ENCODE measurements around the gene LRRC36.
A peak's percentile ranks its signal among the peaks of the same experiment; 100 is the strongest.

The LRRC36 gene

DNA sequence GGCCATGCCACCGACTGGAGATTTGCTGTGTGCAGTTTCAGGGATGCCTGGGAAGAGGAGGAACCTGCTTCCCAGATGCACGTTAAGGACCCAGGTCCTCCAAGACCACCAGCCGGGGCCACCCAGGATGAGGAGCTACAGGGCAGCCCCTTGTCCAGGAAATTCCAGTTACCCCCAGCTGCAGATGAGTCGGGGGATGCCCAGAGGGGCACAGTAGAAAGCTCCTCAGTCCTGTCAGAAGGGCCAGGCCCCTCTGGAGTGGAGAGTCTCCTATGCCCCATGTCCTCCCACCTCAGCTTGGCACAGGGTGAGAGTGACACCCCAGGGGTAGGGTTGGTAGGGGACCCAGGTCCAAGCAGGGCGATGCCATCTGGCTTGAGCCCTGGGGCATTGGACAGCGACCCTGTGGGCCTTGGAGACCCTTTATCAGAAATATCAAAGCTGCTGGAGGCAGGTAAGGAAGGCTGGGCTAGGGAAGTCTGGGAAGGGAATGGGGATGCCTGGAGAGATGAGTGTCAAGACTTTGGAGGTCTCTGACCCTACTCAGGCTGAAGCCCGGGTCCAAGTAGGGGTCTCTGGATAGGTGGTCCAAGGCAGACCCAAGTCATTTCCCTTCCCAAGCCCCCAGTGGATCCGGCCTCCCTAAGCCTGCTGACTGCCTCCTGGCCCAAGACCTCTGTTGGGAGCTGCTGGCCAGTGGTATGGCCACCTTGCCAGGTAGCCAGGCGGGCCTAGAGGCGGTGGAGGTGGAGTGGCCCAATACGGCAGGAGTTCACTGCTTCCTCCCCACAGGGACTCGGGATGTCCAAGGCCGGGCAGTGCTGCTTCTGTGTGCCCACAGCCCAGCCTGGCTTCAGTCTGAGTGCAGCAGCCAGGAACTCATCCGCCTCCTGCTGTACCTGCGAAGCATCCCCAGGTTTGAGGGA, 46.3 kb upstream of the LRRC36 start:
- H3K4me3 ChIP-seq (replicated peaks; ENCODE audit: low read depth, low read length), result peak overlapping the region; percentile 74
- TF ChIP-seq, protein P1, sequence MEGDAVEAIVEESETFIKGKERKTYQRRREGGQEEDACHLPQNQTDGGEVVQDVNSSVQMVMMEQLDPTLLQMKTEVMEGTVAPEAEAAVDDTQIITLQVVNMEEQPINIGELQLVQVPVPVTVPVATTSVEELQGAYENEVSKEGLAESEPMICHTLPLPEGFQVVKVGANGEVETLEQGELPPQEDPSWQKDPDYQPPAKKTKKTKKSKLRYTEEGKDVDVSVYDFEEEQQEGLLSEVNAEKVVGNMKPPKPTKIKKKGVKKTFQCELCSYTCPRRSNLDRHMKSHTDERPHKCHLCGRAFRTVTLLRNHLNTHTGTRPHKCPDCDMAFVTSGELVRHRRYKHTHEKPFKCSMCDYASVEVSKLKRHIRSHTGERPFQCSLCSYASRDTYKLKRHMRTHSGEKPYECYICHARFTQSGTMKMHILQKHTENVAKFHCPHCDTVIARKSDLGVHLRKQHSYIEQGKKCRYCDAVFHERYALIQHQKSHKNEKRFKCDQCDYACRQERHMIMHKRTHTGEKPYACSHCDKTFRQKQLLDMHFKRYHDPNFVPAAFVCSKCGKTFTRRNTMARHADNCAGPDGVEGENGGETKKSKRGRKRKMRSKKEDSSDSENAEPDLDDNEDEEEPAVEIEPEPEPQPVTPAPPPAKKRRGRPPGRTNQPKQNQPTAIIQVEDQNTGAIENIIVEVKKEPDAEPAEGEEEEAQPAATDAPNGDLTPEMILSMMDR (IDR thresholded peaks at IDR 0.05; ENCODE audit: low read depth, low read length, missing control alignments), result no peak

DNA sequence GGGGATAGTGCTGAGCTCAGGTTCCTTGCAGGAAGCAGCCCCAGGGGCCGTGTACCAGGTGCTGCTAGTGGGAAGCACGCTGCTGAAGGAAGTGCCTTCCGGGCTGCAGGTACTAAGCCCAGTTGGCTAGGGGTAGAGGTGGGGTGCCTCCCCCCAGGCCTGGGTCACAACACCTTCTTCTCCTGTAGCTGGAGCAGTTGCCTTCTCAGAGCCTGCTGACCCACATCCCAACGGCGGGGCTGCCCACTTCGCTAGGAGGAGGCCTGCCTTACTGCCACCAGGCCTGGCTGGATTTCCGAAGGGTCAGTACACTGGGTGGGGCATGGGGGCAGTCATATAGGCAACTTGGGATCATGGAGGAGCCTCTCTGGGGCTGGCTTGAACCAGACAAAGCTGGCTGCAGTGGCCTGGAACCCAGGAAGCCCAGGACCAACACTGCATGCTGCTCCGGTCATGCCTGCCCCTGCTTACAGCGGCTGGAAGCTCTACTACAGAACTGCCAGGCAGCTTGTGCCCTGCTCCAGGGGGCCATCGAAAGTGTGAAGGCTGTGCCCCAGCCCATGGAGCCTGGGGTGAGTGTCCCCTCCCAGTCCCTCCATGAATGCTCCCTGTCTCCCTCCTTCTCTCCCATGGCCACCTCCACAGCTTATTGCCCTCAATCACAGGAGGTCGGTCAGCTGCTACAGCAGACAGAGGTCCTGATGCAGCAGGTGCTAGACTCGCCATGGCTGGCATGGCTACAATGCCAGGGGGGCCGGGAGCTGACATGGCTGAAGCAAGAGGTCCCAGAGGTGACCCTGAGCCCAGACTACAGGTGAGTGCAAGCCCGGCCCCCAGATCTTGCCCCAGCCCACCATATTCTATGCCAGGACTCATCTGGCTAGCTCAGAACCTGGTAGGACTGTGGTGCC, 44.8 kb upstream of the LRRC36 start:
- no peak for DNase-seq (ENCODE audit: extremely low read depth, low read depth)
- H3K4me3 ChIP-seq (replicated peaks; ENCODE audit: low read depth, low read length), result no peak overlapping the region
- TF ChIP-seq, protein P1 (IDR thresholded peaks at IDR 0.05; ENCODE audit: low read depth, low read length, missing control alignments), result no peak

More for the DNA sequence above, 46.3 kb upstream of the LRRC36 start:
- no peak for DNase-seq (ENCODE audit: extremely low read depth, low read depth)

DNA sequence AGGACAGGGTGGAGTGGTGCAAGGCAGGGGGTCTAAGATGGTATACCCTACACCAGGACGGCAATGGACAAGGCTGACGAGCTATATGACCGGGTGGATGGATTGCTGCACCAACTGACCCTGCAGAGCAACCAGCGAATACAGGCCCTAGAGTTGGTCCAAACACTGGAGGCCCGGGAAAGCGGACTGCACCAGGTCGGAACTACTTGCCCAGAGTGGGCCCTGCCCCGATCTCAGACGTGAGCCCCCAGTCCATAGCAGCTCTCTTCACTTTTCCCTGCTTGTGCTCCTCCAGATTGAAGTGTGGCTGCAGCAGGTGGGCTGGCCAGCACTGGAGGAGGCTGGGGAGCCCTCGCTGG, 44.2 kb upstream of the LRRC36 start:
- no peak for DNase-seq (ENCODE audit: extremely low read depth, low read depth)
- TF ChIP-seq, protein P1 (IDR thresholded peaks at IDR 0.05; ENCODE audit: low read depth, low read length, missing control alignments), result no peak
- H3K4me3 ChIP-seq (replicated peaks; ENCODE audit: low read depth, low read length), result no peak overlapping the region

DNA sequence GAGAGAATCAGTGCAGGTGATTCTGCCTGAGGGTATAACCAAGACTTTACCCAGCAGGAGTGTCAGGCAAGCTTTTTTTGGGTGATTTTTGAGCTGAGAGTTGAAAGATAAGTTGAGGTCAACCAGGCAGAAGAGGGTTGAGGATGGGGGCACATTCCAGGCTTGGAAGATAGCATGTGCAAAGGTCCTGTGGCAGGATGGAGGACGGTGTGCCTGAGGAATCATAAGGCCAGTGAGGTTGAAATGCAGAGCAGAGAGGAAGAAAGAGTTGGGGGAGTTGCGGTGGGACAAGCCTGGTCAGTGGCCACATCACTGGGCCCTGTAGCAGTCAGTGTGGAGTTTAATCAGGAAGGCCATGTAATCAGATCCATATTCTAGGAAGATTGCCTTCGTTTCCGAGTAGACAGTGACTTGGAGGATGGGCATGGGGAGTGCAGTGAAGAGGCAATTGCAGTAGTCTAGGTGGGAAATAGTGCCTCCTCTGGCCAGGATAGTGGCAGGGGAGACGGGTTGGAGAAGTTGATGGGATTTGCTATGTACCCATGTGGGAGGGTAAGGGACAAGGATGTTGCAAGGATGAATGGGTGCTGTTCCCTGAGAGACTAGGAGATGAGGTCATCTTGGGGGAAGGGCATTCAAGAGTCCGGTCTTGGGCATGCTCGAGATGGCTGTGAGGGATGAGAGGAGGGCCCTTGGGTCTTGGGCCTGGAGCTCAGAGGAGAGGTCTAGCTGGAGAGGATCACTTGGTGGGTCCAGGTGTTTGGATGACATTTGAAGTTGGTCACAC, 43.4 kb upstream of the LRRC36 start:
- DNase-seq (ENCODE audit: extremely low read depth, low read depth), result no peak
- TF ChIP-seq, protein P1 (IDR thresholded peaks at IDR 0.05; ENCODE audit: low read depth, low read length, missing control alignments), result no peak
- no peak overlapping the region for H3K4me3 ChIP-seq (replicated peaks; ENCODE audit: low read depth, low read length)

DNA sequence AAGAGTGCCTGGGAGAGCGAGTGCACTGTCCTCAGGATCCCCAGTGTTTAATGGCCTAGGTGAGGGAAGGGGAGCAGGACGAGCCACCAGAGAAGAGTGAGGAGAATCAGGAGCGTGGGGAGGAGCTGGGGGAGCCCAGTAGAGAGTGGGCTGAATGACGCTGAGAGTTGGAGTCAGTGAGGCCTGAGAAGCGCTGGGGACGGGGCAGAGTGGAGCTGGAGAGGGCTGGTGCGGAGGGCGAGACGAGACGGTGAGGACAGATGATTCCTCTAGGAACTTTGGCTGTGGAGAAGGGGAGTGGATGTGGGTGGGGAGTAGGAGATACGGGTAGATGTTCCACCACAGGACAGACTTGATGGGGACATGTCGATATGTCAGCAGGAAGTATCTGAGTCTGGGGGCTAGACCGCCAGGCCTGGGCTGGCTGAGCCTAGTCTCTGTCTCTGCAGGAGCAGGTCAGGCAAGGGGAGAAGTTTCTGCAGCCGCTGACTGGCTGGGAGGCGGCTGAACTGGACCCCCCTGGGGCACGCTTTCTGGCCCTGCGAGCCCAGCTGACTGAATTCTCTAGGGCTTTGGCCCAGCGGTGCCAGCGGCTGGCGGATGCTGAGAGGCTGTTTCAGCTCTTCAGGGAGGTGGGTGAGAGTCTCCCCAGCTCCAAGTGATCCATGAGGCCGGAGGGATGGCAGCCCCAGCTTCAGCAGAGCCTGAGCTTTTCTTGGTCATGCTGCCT, 42.6 kb upstream of the LRRC36 start:
- H3K4me3 ChIP-seq (replicated peaks; ENCODE audit: low read depth, low read length), result no peak overlapping the region
- DNase-seq (ENCODE audit: extremely low read depth, low read depth), result no peak
- TF ChIP-seq, protein P1 (IDR thresholded peaks at IDR 0.05; ENCODE audit: low read depth, low read length, missing control alignments), result no peak

Data from HFF-Myc (cell line).